GM12892 (cell line): Measurements from ENCODE around the gene ELF5.

Source experiments
- DNase-seq: peaks from one replicate; pipeline ENCODE4 v3.0.0; 2011; ENCODE audit not compliant: insufficient read length
- FAIRE-seq: peaks from 2 replicates; lab custom pipeline; 2011; peaks lifted over from hg19 to GRCh38; lab: Jason Lieb, UNC
- POLR2A ChIP-seq: IDR thresholded peaks from 2 replicates; pipeline ENCODE4 v1.6.1; 2011; ENCODE audit warnings: low read depth, low read length, control low read depth
- POLR2AphosphoS5 ChIP-seq: IDR thresholded peaks from 2 replicates; pipeline ENCODE4 v1.6.1; 2011; ENCODE audit warnings: low read depth, low read length, control low read depth
- TAF1 ChIP-seq: IDR thresholded peaks from 2 replicates; pipeline ENCODE4 v1.6.1; 2011; ENCODE audit warnings: low read depth, mild to moderate bottlenecking, control low read depth, low read length, borderline replicate concordance

The ELF5 gene

DNA sequence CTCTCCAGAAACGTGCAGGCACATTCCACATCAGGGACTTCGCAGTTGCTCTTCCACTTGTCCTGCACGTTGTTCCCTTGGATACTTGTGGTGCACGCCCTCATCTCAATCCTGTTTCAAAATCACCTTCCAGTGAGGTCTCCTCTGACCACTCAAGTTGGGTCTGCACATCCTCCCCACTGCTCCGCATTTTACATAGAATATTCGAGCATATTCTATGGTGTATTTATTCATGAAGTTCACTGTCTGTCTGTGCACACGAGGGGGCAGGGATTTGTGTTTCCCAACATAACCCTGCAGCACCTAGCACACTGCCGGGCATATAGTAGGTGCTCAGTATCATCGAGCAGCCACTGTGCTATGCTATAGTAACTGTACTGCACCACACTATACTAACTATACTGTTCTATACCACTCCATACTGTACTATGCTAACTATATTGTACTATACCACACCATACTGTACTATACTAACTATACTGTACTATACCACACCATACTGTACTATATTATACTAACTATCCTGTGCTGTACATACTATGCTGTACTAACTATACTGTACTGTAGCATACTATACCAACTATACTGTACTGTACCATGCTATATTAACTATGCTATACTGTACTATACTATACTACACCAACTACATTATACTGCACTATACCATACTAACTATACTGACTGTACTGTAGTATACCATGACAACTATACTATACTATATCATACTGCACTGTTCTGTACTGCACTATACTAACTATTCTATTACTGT, 30.3 kb downstream of the ELF5 start:
- DNase-seq (no peak), FAIRE-seq (peak; percentile 81)
- TF ChIP-seq POLR2AphosphoS5 (no peak), POLR2A (no peak), TAF1 (no peak)

DNA sequence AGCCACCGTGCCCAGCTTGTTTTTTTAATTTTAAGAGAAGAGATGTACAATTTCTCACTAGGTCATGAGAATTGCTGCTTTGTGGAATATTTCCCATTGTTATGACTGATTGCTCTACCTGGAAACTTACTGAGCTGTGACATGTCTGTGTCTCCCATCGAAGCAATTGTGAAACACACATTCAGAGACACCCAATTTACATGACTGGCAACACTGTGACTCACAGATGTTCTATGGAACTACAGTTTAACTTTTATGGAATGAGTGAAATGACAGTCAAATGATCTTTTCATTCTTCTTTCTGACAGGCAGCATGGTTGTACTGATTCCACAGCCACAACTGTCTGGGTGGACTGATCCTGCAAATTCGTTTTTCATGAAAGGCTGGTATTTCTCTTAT, 32.3 kb downstream of the ELF5 start:
- FAIRE-seq (no peak), DNase-seq (no peak)
- TF ChIP-seq TAF1: no peak
- TF ChIP-seq POLR2AphosphoS5: no peak

DNA sequence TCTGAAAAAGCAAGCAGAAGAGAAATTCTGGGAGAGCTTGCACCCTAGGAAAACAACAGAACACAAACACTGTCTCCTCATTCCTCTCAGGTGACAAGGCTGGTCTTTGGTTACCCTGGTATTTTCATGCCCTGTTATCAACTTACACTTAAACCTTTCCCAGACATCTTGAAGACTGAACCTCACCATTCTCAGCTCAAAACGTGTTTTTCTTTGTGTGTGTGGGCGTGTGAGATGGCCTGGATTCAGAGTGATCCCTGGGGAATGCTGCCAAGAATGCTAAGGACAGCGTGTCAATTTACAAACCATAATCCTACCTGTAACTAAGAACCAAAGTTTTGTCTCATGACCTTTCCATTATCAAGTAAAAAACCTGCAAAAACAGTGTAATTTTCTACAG, 33.3 kb downstream of the ELF5 start:
- no peak for TF ChIP-seq POLR2A
- no peak for TF ChIP-seq TAF1
- TF ChIP-seq POLR2AphosphoS5: no peak
- DNase-seq (no peak), FAIRE-seq (no peak)

DNA sequence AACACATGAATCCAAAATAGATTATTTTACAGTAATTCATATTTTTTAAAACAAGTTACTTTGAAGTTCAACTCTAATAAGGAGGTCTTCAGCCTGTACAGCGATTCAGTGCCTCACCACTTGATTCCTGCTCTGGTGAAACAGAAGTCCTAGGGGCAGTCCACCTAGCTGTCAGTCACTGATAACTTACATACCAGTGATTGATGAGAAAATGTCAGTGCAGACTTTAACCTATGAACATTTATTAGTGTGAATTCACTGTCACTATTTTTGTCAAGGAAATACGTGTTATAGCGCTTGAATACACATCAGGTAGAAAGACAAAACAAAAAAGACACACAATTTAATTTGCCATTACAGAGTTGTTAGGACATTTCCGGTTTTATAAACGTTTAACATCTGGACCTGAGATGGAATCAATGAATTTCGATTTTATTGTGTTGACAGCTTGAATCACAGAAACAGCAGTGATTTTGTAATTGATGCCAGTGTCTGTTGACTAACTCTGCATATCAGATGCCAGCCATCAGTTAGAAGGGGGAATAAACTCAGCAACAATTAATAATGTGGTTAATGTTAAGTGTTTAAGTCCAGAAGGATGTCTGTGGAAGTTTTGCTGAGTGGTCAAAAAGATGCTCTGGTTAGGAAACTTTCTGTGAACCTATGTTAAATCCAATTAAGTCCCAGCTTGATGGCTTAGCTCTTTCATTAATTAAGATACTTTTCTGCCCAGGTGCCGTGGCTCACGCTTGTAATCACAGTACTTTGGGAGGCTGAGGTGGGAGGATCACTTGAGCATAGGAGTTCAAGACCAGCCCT, 34.5 kb downstream of the ELF5 start:
- TF ChIP-seq POLR2AphosphoS5 (no peak), TAF1 (no peak), POLR2A (no peak)
- no peak for DNase-seq
- no peak for FAIRE-seq

DNA sequence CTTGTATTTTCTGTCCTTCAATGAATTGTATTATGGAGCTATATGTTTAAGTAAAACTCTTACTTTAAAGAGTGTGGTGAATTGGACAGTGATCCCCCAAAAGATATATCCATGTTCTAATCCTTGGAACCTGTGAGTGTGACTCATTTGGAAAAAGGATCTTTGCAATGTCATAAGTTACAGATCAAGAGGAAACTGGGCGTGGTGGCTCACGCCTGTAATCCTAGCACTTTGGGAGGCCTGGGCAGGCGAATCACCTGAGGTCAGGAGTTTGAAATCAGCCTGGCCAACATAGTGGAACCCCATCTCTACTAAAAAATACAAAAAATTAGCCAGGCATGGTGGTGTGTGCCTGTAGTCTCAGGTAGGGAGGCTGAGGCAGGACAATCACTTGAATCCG, 36.7 kb downstream of the ELF5 start:
- no peak for TF ChIP-seq POLR2A
- TF ChIP-seq TAF1: no peak
- no peak for TF ChIP-seq POLR2AphosphoS5
- no peak for DNase-seq
- no peak for FAIRE-seq

DNA sequence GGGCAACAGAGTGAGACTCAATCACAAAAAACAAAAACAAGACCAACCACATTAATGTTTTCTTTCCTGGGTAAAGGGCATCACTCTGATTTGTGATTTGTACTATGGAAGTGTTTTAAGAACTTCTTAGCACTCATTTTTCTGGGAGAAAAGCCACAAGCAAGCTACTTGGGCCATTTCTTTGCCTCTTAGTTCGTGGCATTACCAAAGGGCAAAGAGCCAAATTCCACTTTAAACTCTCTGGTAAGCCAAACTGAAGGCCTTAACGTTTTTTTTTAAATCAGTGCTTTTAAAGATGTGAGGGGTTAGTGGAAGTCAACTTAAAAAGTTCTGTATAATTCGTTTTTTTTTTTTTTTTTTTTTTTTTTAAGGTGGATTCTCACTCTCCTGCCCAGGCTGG, 37.9 kb downstream of the ELF5 start:
- TF ChIP-seq POLR2A (no peak), POLR2AphosphoS5 (no peak), TAF1 (no peak)
- no peak for FAIRE-seq
- no peak for DNase-seq

DNA sequence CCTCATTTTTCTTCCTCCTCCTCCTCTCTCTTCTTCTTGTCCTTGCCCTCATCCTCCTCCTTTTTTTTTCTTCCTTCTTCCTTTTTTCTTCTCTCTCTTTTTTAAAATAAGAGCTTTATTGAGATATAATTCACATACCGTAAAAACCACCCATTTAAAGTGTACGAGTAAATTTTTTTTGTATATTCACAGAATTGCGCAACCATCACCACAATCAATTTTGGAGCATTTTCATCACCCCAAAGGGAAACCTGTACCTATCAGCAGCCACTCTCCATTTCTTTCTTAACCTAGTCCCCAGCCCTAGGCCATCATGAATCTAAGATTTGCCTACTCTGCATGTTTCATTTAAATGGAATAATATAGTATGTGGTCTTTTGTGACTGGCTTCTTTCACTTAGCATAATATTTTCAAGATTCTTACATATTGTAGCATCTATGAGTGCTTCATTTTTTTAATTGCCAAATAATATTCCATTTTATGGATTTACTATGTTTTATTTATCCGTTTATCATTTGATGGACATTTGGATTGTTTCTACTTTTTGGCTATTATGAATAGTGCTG, 39.9 kb downstream of the ELF5 start:
- no peak for FAIRE-seq
- TF ChIP-seq POLR2AphosphoS5 (no peak), TAF1 (no peak), POLR2A (no peak)
- DNase-seq: no peak

DNA sequence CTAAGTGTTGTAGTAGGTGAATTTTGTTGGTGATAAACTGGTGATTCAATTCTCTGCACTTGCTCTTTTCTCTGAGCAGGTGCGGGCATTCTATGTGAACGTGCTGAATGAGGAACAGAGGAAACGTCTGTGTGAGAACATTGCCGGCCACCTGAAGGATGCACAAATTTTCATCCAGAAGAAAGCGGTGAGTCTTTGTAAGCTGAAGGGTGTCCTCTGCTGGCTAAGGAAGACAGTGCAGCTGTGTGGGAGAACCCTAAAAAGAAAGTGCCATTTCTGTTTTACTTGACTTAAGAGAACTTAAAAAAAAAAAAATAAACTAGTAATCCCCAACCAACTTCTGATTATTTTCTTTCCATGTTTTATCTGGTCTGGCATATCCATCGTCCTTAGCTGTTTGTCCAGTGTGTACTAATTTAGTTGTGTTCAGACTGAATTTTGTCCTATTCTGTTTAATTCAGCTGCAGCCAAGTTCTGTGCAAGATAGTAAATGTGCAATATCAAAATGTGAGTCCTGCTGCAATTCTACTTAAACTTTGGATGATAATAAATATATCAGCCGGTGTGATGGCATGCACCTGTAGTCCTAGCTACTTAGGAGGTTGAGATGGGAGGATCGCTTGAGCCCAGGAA, 45.3 kb downstream of the ELF5 start:
- peak; percentile 27 for DNase-seq
- no peak for TF ChIP-seq POLR2A
- no peak for TF ChIP-seq POLR2AphosphoS5
- no peak for TF ChIP-seq TAF1
- FAIRE-seq: peak; percentile 93

DNA sequence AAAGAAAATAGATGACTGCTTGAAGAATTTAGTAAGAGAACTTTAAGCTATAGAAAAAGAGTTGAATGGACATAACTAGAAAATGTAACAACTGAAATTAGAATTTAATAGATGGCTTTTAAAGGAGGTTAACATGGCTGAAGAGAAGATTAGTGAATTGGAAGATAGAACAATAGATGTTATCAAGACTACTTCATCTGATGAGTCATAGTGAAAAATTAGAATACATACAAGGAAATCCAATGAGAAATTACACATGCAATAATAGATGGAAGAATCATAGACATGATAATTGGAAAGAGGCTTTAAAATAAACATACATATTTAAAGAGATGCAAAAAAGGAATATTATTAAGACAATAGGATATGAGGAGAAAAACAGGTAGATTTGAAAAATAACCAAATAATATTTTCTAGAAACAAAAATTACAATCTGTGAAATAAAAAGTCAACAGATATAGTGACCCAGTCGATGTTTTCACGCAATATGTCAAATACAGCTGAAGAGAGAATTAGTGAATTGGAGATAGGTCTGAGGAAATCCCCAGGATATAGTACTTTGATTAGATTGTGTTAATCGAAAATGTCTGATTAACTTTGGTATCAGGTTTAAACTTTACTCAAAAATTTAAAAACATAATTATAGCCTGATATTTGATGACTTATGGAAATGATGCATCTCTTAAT, 46.6 kb downstream of the ELF5 start:
- TF ChIP-seq TAF1 (no peak), POLR2A (no peak), POLR2AphosphoS5 (no peak)
- FAIRE-seq: peak; percentile 27
- DNase-seq: no peak

DNA sequence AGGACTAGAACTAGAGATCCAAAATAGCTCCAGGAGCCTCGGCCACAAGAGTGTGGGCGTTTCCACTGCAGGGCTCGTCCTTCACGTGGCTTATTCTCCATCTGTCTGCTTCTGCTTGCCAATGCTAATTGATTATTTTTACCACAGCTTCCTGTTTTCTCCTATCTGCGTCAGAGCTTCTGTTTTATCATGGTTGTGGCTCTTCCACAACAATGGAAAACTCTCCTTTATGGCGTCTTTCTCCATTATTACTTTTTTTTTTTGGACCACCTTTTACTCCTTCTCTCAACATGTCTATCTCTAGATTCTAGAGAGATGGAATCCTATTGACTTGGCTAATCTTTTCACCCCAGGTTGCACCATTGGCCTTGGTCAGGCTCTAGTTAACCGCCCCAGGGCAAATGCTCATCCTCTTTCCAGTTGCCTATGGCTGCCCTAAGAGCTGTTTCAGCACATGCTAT, 49.0 kb downstream of the ELF5 start:
- no peak for TF ChIP-seq TAF1
- TF ChIP-seq POLR2AphosphoS5: no peak
- no peak for TF ChIP-seq POLR2A
- peak; percentile 73 for FAIRE-seq
- DNase-seq: no peak
